RWPE2 (cell line): ENCODE data around the gene GPR26.
"Not testable (repeated sequence)": the region's sequence is repeated elsewhere in the genome, so short reads cannot be mapped to it uniquely, and the experiment has no call there.

Experiments used
- ATAC-seq: fragments of 200-7000 bp; cut with Tn5 transposase; 3 replicates; pipeline ENCODE4 v1.9.1; 2021; ENCODE audit warnings: low read depth
- DNase-seq: peaks from one replicate; pipeline ENCODE4 v3.0.0-alpha.2; 2020; ENCODE audit warnings: low spot score
- H3K27ac ChIP-seq: fragments of 450-650 bp; 2 replicates; pipeline ENCODE4 v1.5.1; 2017; ENCODE audit warnings: mild to moderate bottlenecking; ENCODE audit not compliant: poor library complexity, severe bottlenecking
- H3K27me3 ChIP-seq: fragments of 250-450 bp; sonication (Bioruptor Pico); 2 replicates; pipeline ENCODE4 v1.5.1; 2021; ENCODE audit warnings: mild to moderate bottlenecking, moderate library complexity; ENCODE audit not compliant: insufficient read depth, poor library complexity, severe bottlenecking
- H3K36me3 ChIP-seq: fragments of 250-450 bp; sonication (Bioruptor Pico); 2 replicates; pipeline ENCODE4 v1.5.1; 2020; ENCODE audit warnings: low read depth, mild to moderate bottlenecking, moderate library complexity
- H3K4me1 ChIP-seq: fragments of 250-450 bp; sonication (Bioruptor Pico); 2 replicates; pipeline ENCODE4 v1.5.1; 2021; ENCODE audit warnings: mild to moderate bottlenecking, moderate library complexity; ENCODE audit not compliant: insufficient read depth, poor library complexity, severe bottlenecking
- H3K4me3 ChIP-seq: fragments of 250-450 bp; sonication (Bioruptor Pico); 2 replicates; pipeline ENCODE4 v1.5.1; 2021; ENCODE audit warnings: mild to moderate bottlenecking, moderate library complexity; ENCODE audit not compliant: severe bottlenecking
- H3K9me3 ChIP-seq: fragments of 250-450 bp; sonication (Bioruptor Pico); 2 replicates; pipeline ENCODE4 v1.5.1; 2021; ENCODE audit warnings: mild to moderate bottlenecking, moderate library complexity; ENCODE audit not compliant: severe bottlenecking
- TF ChIP-seq, protein P1 (sequence below): fragments of 450-650 bp; IDR thresholded peaks from one replicate; pipeline ENCODE4 v1.5.1; 2017; ENCODE audit warnings: mild to moderate bottlenecking, moderate library complexity; ENCODE audit not compliant: poor library complexity, severe bottlenecking

The GPR26 gene

DNA sequence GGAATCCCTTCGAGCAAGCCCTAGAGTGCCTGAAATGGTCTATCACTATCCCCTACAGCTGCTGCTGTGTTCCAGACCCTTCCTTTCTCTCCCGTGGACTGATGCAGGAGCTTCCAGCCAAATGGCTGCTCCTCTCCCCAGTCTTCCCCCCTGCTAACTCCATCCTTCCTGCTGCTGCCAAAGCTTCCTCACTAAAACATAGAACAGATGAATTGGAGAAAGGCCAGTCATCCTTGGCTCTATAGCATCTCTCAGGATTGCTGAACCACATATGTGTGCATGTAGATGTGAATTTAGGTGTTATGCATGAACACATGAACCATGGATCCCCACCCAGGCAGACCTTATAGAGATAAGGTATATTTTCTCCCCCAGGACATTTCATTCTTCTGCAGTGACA lies 60.7 kb downstream of the GPR26 start:
- Histone ChIP-seq H3K4me3 (no peak overlapping the region), H3K36me3 (no peaks in the 10 kb centered on the region), H3K27me3 (peaks cover 4% of the 10 kb centered on the region), H3K4me1 (no peaks in the 10 kb centered on the region), H3K27ac (no peak overlapping the region), H3K9me3 (no peaks in the 10 kb centered on the region)
- DNase-seq (no peak), ATAC-seq (no peak)
- TF ChIP-seq, protein P1, sequence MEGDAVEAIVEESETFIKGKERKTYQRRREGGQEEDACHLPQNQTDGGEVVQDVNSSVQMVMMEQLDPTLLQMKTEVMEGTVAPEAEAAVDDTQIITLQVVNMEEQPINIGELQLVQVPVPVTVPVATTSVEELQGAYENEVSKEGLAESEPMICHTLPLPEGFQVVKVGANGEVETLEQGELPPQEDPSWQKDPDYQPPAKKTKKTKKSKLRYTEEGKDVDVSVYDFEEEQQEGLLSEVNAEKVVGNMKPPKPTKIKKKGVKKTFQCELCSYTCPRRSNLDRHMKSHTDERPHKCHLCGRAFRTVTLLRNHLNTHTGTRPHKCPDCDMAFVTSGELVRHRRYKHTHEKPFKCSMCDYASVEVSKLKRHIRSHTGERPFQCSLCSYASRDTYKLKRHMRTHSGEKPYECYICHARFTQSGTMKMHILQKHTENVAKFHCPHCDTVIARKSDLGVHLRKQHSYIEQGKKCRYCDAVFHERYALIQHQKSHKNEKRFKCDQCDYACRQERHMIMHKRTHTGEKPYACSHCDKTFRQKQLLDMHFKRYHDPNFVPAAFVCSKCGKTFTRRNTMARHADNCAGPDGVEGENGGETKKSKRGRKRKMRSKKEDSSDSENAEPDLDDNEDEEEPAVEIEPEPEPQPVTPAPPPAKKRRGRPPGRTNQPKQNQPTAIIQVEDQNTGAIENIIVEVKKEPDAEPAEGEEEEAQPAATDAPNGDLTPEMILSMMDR = no peak

DNA sequence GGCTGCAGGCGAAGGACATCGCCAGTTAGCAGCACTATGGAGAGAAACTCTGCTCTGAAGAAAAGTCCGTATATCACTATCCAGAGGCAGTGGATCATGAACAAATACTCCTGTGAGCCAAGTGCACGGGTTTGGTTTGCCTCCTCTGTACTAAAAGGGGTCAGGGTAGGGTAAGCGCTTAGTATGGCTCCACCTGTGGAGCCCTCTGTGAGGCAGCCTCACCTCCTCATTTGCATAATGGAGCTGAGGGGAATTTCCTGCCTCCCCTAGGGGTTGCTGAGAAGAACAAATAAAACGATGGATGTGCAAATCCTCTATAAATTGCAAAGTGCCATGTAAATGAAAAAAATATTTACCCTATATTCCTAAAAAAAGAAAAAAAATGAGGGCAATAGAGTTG lies 63.4 kb downstream of the GPR26 start:
- TF ChIP-seq, protein P1 = no peak
- H3K4me3 ChIP-seq = no peak overlapping the region
- no peak for ATAC-seq
- H3K36me3 ChIP-seq = no peaks in the 10 kb centered on the region
- no peak overlapping the region for H3K27ac ChIP-seq
- no peak for DNase-seq
- no peaks in the 10 kb centered on the region for H3K9me3 ChIP-seq
- H3K4me1 ChIP-seq = no peaks in the 10 kb centered on the region
- no peaks in the 10 kb centered on the region for H3K27me3 ChIP-seq

DNA sequence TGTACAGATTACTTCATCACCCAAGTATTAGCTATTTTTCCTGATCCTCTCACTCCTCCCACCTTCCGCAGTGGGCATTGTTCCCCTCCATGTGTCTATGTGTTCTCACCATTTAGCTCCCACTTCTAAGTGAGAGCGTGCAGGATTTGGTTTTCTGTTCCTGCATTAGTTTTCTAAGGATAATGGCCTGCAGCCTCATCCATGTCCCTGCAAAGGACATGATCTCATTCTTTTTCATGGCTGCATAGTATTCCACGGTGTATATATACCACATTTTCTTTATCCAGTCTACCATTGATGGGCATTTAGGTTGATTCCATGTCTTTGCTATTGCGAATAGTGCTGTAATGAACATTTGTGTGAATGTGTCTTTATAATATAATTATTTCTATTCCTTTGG lies 70.8 kb downstream of the GPR26 start:
- H3K4me3 ChIP-seq, H3K4me1 ChIP-seq, ATAC-seq, DNase-seq, H3K27me3 ChIP-seq, H3K9me3 ChIP-seq, H3K36me3 ChIP-seq, H3K27ac ChIP-seq: not testable (repeated sequence)

DNA sequence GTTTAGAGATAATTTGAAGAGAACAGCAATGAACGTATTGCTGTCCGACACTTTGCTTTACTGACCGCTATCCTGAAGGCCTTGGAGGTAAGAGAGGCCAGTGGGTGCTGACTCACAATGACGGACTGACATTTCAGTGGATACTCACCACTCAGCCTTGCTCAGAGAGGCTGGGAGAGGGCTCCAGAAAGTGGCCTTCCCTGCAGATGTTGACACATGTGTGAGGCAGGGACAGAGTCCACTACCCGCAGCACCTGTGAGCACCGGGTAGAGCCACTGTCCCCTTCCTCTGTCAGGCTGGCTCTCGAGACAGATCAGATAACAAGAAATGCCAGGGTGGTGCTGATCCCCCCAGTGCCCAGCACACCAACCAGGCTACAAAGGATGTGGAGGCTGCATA lies 75.0 kb downstream of the GPR26 start:
- Histone ChIP-seq H3K27me3 (peaks cover 5% of the 10 kb centered on the region), H3K27ac (no peak overlapping the region), H3K4me3 (no peak overlapping the region), H3K4me1 (no peaks in the 10 kb centered on the region), H3K36me3 (no peaks in the 10 kb centered on the region), H3K9me3 (no peaks in the 10 kb centered on the region)
- ATAC-seq = no peak
- no peak for DNase-seq
- TF ChIP-seq, protein P1 = no peak

DNA sequence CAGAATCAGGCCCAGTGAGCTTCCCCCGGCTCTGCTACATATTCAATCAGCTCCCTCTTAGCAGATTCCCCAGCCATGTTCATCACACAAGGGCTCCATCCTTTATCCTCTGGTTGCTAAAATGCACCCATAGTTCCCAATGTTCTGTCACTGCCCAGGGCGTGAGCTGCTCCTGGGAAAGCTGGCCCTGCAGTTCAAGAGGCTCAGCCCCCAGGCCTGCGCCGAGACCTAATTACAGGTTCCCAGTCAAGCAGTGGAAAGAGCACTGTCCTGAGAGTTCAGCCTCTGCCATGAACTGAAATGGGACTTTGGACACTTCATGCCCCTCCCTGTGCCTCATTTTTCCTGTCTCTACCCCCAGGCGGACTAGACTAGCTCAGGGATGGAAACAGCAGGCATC lies 75.6 kb downstream of the GPR26 start:
- TF ChIP-seq, protein P1 = no peak
- H3K4me1 ChIP-seq = no peaks in the 10 kb centered on the region
- H3K9me3 ChIP-seq = no peaks in the 10 kb centered on the region
- no peaks in the 10 kb centered on the region for H3K36me3 ChIP-seq
- no peak for ATAC-seq
- H3K27me3 ChIP-seq = peaks cover 5% of the 10 kb centered on the region
- no peak overlapping the region for H3K27ac ChIP-seq
- no peak overlapping the region for H3K4me3 ChIP-seq
- no peak for DNase-seq
